Central memory CD4-positive, alpha-beta T cell (primary cell): ENCODE measurements around the gene RPUSD4.

Source experiments
- DNase-seq: peaks from one replicate; pipeline ENCODE4 v3.0.0; 2022

The RPUSD4 gene

GRCh38 chr11:126155402-126156187 is 55.9 kb downstream of the RPUSD4 start:
- no peak for DNase-seq

DNA sequence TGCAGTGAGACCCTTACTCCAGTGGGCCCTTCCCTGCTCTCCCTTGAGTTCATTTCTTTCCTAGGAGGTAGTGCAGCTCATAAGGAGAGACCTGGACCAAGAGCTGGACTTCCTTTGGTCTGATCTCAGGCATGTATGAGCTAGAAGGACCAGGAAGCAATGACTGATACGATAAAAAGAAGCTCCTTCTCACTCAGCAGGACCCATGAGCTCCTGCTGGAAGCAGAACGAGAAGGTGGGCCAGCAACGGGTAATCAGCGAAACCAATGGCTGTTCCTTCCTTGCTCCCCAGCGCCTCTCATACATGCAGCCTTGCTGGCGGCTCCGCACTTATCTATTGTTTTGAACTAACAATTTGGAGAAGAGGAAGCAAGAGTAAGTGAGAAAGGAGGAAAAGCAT is 56.8 kb downstream of the RPUSD4 start:
- DNase-seq: no peak

DNA sequence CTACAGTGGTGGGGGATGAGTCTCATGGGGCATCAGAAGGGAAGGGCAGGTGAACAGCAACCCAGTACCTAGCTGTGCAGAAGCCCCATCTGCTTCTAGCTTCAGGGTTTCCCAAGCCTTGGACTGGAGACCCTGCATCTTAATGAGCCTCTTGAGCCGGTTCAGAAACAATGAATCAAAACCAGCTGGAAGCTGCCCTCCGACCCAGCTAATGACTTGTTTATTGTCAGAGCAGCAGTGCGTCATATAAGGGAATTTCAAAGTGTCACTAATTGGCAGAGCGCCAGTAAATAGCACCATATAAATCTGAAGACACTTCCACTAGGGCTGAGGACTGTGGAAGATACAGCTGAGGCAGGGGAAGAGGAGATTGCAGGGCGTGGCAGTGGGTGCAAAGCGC is 57.5 kb downstream of the RPUSD4 start:
- no peak for DNase-seq

DNA sequence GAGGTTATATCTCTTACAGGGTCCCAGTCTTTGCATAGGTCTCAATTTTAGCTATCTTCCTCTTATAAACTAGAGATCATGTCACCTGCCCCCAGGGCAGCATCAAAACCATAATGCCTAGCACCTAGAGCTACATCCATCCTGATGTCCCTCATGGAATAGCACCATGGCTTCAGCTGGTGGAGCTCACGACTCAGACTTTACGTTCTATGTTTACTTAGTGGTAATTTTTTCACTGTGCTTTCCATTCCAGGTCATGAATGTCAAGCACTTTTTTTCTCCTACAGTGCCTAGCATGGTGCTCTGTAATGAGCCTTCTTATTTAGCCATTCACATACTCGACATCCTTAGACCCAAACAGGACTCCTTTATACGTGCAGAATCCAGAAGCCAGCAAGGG is 58.4 kb downstream of the RPUSD4 start:
- DNase-seq: no peak

DNA sequence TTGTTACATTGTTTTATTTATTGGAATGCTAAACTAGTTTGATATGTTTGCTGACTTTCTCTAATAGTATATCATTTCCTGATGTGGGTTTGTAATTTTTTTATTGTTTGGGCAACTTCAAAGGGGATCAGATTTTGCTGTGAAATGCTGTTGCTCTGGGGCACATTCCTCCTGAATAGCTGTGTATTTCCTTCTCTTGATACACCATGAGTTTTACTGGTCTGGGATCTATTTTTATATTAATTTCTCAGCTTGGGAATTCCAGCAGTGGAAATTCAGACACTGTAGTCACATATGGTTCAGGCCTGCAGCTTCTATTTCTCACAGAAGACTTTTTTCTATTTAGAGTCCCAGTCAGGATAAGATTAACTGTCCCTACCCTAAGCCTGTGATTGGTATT is 58.9 kb downstream of the RPUSD4 start:
- DNase-seq: no peak

GRCh38 chr11:126152152-126152551 is 59.3 kb downstream of the RPUSD4 start:
- no peak for DNase-seq
